ENCODE results near the gene HDGFL1.

DNA sequence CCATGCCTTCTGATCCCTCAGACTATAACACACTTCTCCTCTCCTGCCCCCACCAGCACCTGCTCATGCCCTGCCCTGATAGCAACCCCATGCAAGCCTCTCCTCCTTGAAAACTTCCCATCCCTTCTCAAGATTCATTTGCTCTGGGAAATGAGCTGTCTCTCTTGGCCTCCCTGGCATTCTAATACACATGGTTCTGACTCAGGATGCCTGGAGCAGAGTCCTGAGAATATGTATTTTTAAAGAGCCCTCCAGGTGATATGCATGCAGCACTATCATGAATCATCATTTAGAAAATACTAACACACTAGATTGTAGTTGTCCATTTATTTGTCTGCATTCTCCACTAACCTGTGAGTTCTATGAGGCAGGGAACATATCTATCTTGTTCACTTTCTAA, 26.6 kb downstream of the HDGFL1 start:
- TF ChIP-seq POLR2A (IDR thresholded peaks at IDR 0.05; ENCODE audit: low read length), result no peak
- TF ChIP-seq GATA1 (IDR thresholded peaks at IDR 0.05; ENCODE audit: low read depth, low read length), result no peak
